IPS DF 4.7 (cell line): Measurements from ENCODE around the gene IFNGR2.

ENCODE experiments used
- DNase-seq: peaks from one replicate; pipeline ENCODE4 v3.0.0-alpha.2; 2013; ENCODE audit warnings: low spot score; ENCODE audit errors: extremely low read depth

The IFNGR2 gene

GRCh38 chr21:33480481-33481103, 77.4 kb downstream of the IFNGR2 start:
- DNase-seq: no peak

- no peak for DNase-seq
Observed at GRCh38 chr21:33481314-33481943, 78.2 kb downstream of the IFNGR2 start.
